CD14-positive monocyte (primary cell): ENCODE measurements around the gene TRPM8. TPM values are rescaled to one million over a fixed set of nuclear protein-coding genes. Genes with fewer than 3 reads are reported as not detected.

Source experiments
- DNase-seq, 3 donors: peaks; one replicate each; pipeline ENCODE4 v3.0.0-alpha.2; 2011 to 2022
- H2AFZ ChIP-seq: 2 replicates; pipeline ENCODE4 v1.6.0; 2012; ENCODE audit warnings: mild to moderate bottlenecking, low read depth, low read length, inconsistent platforms; ENCODE audit not compliant: insufficient read depth, poor library complexity, severe bottlenecking
- H3K27ac ChIP-seq, 2 donors: 1 replicate in 1 of 2; 2 replicates in 1 of 2; pipeline ENCODE4 v1.5.1; 2012 to 2013; ENCODE audit warnings: low read length in 2 of 2, control low read depth in 1 of 2, inconsistent platforms in 1 of 2, low read depth in 1 of 2, mild to moderate bottlenecking in 1 of 2
- H3K27me3 ChIP-seq, 2 donors: one replicate each; pipeline versions ENCODE4 v1.6.0 to v1.6.1; 2011 to 2013; ENCODE audit warnings: low read length in 2 of 2; ENCODE audit not compliant: control insufficient read depth in 2 of 2, insufficient read depth in 2 of 2
- H3K36me3 ChIP-seq, 2 donors: replicated peaks in 1 of 2; 1 replicate in 1 of 2; 2 replicates in 1 of 2; pipeline versions ENCODE4 v1.5.1 to v1.6.1; 2012 to 2013; ENCODE audit warnings: low read length in 2 of 2, control low read depth in 1 of 2, inconsistent platforms in 1 of 2, mild to moderate bottlenecking in 1 of 2; ENCODE audit not compliant: insufficient read depth in 2 of 2, control insufficient read depth in 1 of 2
- H3K4me1 ChIP-seq, 2 donors: 1 replicate in 1 of 2; 2 replicates in 1 of 2; pipeline versions ENCODE4 v1.5.1 to v1.6.1; 2012 to 2013; ENCODE audit warnings: low read length in 2 of 2, control low read depth in 1 of 2, inconsistent platforms in 1 of 2, mild to moderate bottlenecking in 1 of 2, moderate library complexity in 1 of 2; ENCODE audit not compliant: insufficient read depth in 2 of 2, control insufficient read depth in 1 of 2
- H3K4me2 ChIP-seq: replicated peaks from 2 replicates; pipeline ENCODE3; 2012; ENCODE audit warnings: low read length, moderate library complexity, mild to moderate bottlenecking; ENCODE audit not compliant: poor library complexity, severe bottlenecking; ENCODE audit errors: extremely low read depth
- H3K4me3 ChIP-seq, 3 experiments: fragments of 200-600 bp in 1 of 3; sonication (generic) in 1 of 3; replicated peaks in 1 of 3; 1 replicate in 2 of 3; 2 replicates in 1 of 3; pipeline ENCODE4 v1.5.1; 2011 to 2013; ENCODE audit warnings: low read length in 3 of 3, mild to moderate bottlenecking in 3 of 3, control low read depth in 2 of 3, low read depth in 2 of 3, inconsistent platforms in 1 of 3, moderate library complexity in 1 of 3
- H3K79me2 ChIP-seq: 2 replicates; pipeline ENCODE4 v1.6.0; 2012; ENCODE audit warnings: mild to moderate bottlenecking, control low read depth, inconsistent platforms, low read length, moderate library complexity; ENCODE audit not compliant: insufficient read depth
- H3K9ac ChIP-seq: 2 replicates; pipeline ENCODE4 v1.6.0; 2017; ENCODE audit warnings: low read length, mild to moderate bottlenecking; ENCODE audit not compliant: insufficient read depth, poor library complexity, severe bottlenecking
- H3K9me3 ChIP-seq, 2 donors: replicated peaks in 1 of 2; 1 replicate in 1 of 2; 2 replicates in 1 of 2; pipeline versions ENCODE4 v1.5.1 to v1.6.1; 2012 to 2013; ENCODE audit warnings: low read length in 2 of 2, control low read depth in 1 of 2; ENCODE audit not compliant: control insufficient read depth in 1 of 2, insufficient read depth in 1 of 2
- H4K20me1 ChIP-seq: 2 replicates; pipeline ENCODE4 v1.6.0; 2012; ENCODE audit warnings: mild to moderate bottlenecking, low read length, control low read depth, moderate library complexity; ENCODE audit not compliant: insufficient read depth
- H3K27ac Mint-ChIP-seq, 7 donors: one replicate each; pipeline ENCODE4 v1.8.0; 2020; ENCODE audit warnings: mild to moderate bottlenecking in 7 of 7, mixed read lengths in 7 of 7, moderate library complexity in 6 of 7, inconsistent platforms in 2 of 7
- H3K27me3 Mint-ChIP-seq, 3 donors: one replicate each; pipeline ENCODE4 v1.8.0; 2021 to 2022; ENCODE audit warnings: low read depth in 3 of 3, mild to moderate bottlenecking in 3 of 3, mixed read lengths in 3 of 3, moderate library complexity in 3 of 3, inconsistent platforms in 1 of 3
- H3K36me3 Mint-ChIP-seq, 2 donors: one replicate each; pipeline ENCODE4 v1.8.0; 2020; ENCODE audit warnings: mixed read lengths in 2 of 2, inconsistent platforms in 1 of 2, mild to moderate bottlenecking in 1 of 2
- H3K4me1 Mint-ChIP-seq: one replicate; pipeline ENCODE4 v1.8.0; 2020; ENCODE audit warnings: mild to moderate bottlenecking, mixed read lengths
- H3K4me3 Mint-ChIP-seq, 2 donors: one replicate each; pipeline ENCODE4 v1.8.0; 2020; ENCODE audit warnings: mild to moderate bottlenecking in 2 of 2, mixed read lengths in 2 of 2, moderate library complexity in 1 of 2
- H3K9me3 Mint-ChIP-seq, 7 donors: one replicate each; pipeline ENCODE4 v1.8.0; 2020 to 2022; ENCODE audit warnings: mixed read lengths in 7 of 7, mild to moderate bottlenecking in 6 of 7, moderate library complexity in 6 of 7, inconsistent platforms in 2 of 7
- CTCF ChIP-seq: fragments of 200-600 bp; IDR thresholded peaks from one replicate; pipeline ENCODE4 v1.8.0; 2022; ENCODE audit warnings: antibody characterized with exemption, mild to moderate bottlenecking
- WGBS: methylation state at CpG from one replicate; pipeline ENCODE4 v1.1.5; 2013; ENCODE audit warnings: missing lambda C conversion rate; ENCODE audit not compliant: insufficient coverage; 5-methylcytosine and 5-hydroxymethylcytosine counted together
- intact Hi-C, 2 donors: fragments of 100-400 bp; cut with micrococcal nuclease; formaldehyde crosslinking; loops; one replicate each; pipeline versions ENCODE4 v1.15.0 to v1.15.1; 2023
- polyA plus RNA-seq, 3 donors: library from polyadenylated mRNA; depleted of rRNA in 1 of 3; unstranded in 2 of 3; stranded (reverse) in 1 of 3; fragments of 300-500 nt in 2 of 3; fragments of >200 nt in 1 of 3; fragmentation: Illumina TruSeq in 2 of 3; gene quantifications; 1 replicate in 2 of 3; 2 replicates in 1 of 3; pipeline ENCODE4 v1.2.3, GENCODE V29; 2012 to 2021

Gene TRPM8
- polyA plus RNA-seq, 3 donors: not detected

DNA sequence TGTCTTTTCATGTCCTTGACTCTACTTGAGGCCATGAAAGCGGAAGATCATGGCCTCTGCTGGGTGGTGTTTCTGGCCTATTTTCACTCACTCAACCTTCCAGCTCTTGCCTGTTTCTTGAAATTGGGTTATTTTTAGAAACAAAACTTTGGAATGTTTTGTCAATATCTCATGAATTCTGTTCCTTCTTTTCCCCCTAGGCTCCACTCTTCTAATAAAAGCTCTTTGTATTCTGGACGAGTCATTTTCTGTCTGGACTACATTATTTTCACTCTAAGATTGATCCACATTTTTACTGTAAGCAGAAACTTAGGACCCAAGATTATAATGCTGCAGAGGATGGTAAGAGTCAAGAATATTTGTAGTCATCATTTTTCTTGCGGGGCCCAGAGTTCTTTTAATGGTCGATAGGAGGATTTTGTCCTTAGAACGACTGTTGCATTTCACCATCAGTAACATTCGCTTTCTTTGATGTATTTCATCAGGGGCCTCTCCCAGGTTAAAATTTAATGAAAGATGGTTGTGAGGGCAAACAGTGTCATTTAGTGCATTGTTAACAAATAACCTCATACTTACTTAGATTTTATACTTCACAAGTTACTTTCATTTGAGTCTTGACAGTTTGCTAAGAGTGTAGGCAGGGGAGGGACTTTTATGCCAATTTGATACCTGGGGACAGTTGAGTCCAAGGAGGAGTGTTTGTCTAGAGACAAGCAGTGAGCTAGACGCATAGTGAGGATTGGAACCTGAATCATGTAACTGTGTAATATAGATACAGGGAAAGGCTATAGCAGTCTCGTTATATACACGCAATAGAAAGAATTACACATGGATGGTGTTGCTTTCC is 64.6 kb downstream of the TRPM8 start:
- no peak overlapping the region for H3K4me3 ChIP-seq
- no peaks in the 10 kb centered on the region for H3K36me3 ChIP-seq
- peaks cover 8 to 20% (median 11%) of the 10 kb centered on the region in 3 donors for H3K27me3 Mint-ChIP-seq
- H3K9me3 ChIP-seq: no peaks in the 10 kb centered on the region
- no peak for DNase-seq
- no peaks in the 10 kb centered on the region for H3K36me3 Mint-ChIP-seq
- no peaks in the 10 kb centered on the region for H3K79me2 ChIP-seq
- no peaks in the 10 kb centered on the region for H4K20me1 ChIP-seq
- no peak overlapping the region for H3K27ac ChIP-seq
- H3K27me3 ChIP-seq: no peaks in the 10 kb centered on the region
- H3K27ac Mint-ChIP-seq: no peak overlapping the region
- H3K9ac ChIP-seq: no peak overlapping the region
- H3K9me3 Mint-ChIP-seq: peaks cover 0 to 2% (median 0%) of the 10 kb centered on the region in 7 donors
- H3K4me1 Mint-ChIP-seq: no peaks in the 10 kb centered on the region
- no peaks in the 10 kb centered on the region for H3K4me1 ChIP-seq
- intact Hi-C loops: no loop called here
- no peak for TF ChIP-seq CTCF
- H2AFZ ChIP-seq: no peak overlapping the region
- H3K4me3 Mint-ChIP-seq: no peak overlapping the region
- WGBS: 95% methylated on average over 3 of the region's 9 CpGs
- no peak overlapping the region for H3K4me2 ChIP-seq

DNA sequence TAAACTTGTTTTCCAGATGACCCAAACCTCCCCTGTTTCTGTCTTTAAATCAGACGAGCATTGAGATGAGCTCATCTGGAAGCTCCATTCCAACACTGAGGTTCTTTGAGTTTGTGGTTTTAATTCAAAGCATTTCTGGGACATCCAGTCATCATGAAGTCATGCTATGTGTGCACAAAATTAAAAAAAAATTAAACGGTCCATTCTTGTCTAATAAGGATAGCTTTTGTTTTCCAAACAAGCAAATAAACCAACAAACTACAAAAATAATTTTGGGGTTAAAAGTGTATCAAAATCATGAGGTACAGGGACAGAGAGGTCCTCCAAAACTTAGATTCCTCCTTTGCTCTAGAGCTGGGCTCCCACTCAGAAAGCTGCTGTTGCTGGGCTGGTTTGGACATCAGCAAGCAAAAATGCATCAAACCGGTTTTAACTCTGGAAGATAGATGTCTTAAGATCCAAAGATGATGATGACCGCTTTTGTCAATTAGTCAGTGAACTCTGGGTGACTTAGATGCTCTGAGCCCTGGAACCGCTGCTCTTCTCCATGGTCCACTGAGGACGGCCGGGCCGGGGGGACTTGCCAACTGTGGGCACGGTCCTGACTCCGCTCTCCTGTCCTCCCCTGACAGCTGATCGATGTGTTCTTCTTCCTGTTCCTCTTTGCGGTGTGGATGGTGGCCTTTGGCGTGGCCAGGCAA is 65.4 kb downstream of the TRPM8 start:
- H4K20me1 ChIP-seq: no peaks in the 10 kb centered on the region
- no peaks in the 10 kb centered on the region for H3K79me2 ChIP-seq
- H3K9me3 ChIP-seq: no peaks in the 10 kb centered on the region
- 86% methylated on average over 11 of the region's 13 CpGs for WGBS
- Mint-ChIP-seq H3K4me1 (no peaks in the 10 kb centered on the region), H3K36me3 (no peaks in the 10 kb centered on the region), H3K4me3 (no peak overlapping the region), H3K9me3 (peaks cover 0 to 2% (median 0%) of the 10 kb centered on the region in 7 donors), H3K27ac (no peak overlapping the region), H3K27me3 (peaks cover 8 to 18% (median 9%) of the 10 kb centered on the region in 3 donors)
- no peak overlapping the region for H3K27ac ChIP-seq
- no peaks in the 10 kb centered on the region for H3K36me3 ChIP-seq
- H2AFZ ChIP-seq: no peak overlapping the region
- intact Hi-C loops: no loop called here
- H3K4me2 ChIP-seq: no peak overlapping the region
- no peak for TF ChIP-seq CTCF
- no peak overlapping the region for H3K4me3 ChIP-seq
- no peaks in the 10 kb centered on the region for H3K4me1 ChIP-seq
- H3K27me3 ChIP-seq: no peaks in the 10 kb centered on the region
- DNase-seq: no peak
- no peak overlapping the region for H3K9ac ChIP-seq
